PC-3 (cell line): ENCODE measurements around the gene DLG4. TPM values are rescaled to one million over a fixed set of nuclear protein-coding genes. Genes with fewer than 3 reads are reported as not detected.
A peak's percentile ranks its signal among the peaks of the same experiment; 100 is the strongest.

Experiments
- ATAC-seq: fragments of 200-7000 bp; cut with Tn5 transposase; 2 replicates; pipeline ENCODE4 v1.9.1; 2020; ENCODE audit warnings: mild to moderate bottlenecking, moderate library complexity
- BruUV-seq: library from RNA; stranded (reverse); fragments of 400-500 nt; replicated peaks from 2 replicates; lab custom pipeline; 2021; lab: Mats Ljungman, UMichigan
- CTCF ChIA-PET: fragments of 300-600 bp; sonication (Branson Sonifier 250); formaldehyde crosslinking; loops from one replicate; lab custom pipeline; 2022; ENCODE audit warnings: antibody characterized with exemption; lab: Charles Lee
- POLR2A ChIA-PET: fragments of 300-600 bp; sonication (Branson Sonifier 250); formaldehyde crosslinking; loops from one replicate; lab custom pipeline; 2022; ENCODE audit warnings: antibody characterized with exemption; ENCODE audit not compliant: unreplicated experiment; lab: Charles Lee
- DNase-seq: peaks from one replicate; pipeline ENCODE4 v3.0.0-alpha.2; 2015
- H2AFZ ChIP-seq: fragments of 300-600 bp; sonication (generic); 2 replicates; pipeline ENCODE4 v1.6.0; 2016; ENCODE audit warnings: antibody characterized with exemption, low read length
- H3F3A ChIP-seq: fragments of 300-600 bp; sonication (generic); one replicate; pipeline ENCODE4 v1.6.0; 2017; ENCODE audit warnings: antibody characterized with exemption, low read length, control low read depth, mild to moderate bottlenecking; ENCODE audit not compliant: unreplicated experiment
- H3K27ac ChIP-seq: fragments of 300-600 bp; sonication (generic); 2 replicates; pipeline ENCODE4 v1.5.1; 2016; ENCODE audit warnings: mild to moderate bottlenecking, low read length
- H3K27me3 ChIP-seq: fragments of 300-600 bp; sonication (generic); 2 replicates; pipeline ENCODE4 v1.6.1; 2016; ENCODE audit warnings: low read length, mixed read lengths
- H3K36me3 ChIP-seq: fragments of 300-600 bp; sonication (generic); 2 replicates; pipeline ENCODE4 v1.6.1; 2016; ENCODE audit warnings: low read depth, mixed run types, low read length, mixed read lengths
- H3K4me1 ChIP-seq: fragments of 300-600 bp; sonication (generic); 2 replicates; pipeline ENCODE4 v1.5.1; 2016; ENCODE audit warnings: low read length; ENCODE audit not compliant: insufficient read depth
- H3K4me2 ChIP-seq: fragments of 300-600 bp; sonication (generic); 2 replicates; pipeline ENCODE4 v1.6.0; 2016; ENCODE audit warnings: low read length
- H3K4me3 ChIP-seq: fragments of 300-600 bp; sonication (generic); 2 replicates; pipeline ENCODE4 v1.5.1; 2016; ENCODE audit warnings: mild to moderate bottlenecking, low read length, mixed read lengths
- H3K79me2 ChIP-seq: fragments of 300-600 bp; sonication (generic); 2 replicates; pipeline ENCODE4 v1.6.1; 2017; ENCODE audit warnings: low read length, mixed read lengths
- H3K9ac ChIP-seq: fragments of 300-600 bp; sonication (generic); 2 replicates; pipeline ENCODE4 v1.6.0; 2016; ENCODE audit warnings: mild to moderate bottlenecking, low read length
- H3K9me2 ChIP-seq: fragments of 300-600 bp; sonication (generic); replicated peaks from 2 replicates; pipeline ENCODE4 v1.6.1; 2016; ENCODE audit warnings: mixed run types, low read length, mixed read lengths
- H3K9me3 ChIP-seq: fragments of 300-600 bp; sonication (generic); 2 replicates; pipeline ENCODE4 v1.6.1; 2016; ENCODE audit warnings: low read length, mixed read lengths
- H4K20me1 ChIP-seq: fragments of 300-600 bp; sonication (generic); 2 replicates; pipeline ENCODE4 v1.6.1; 2016; ENCODE audit warnings: low read length, mixed read lengths
- CTCF ChIP-seq: fragments of 300-600 bp; sonication (generic); conservative IDR thresholded peaks from 2 replicates; pipeline ENCODE4 v1.5.1; 2017; ENCODE audit warnings: antibody characterized with exemption, low read depth, mild to moderate bottlenecking, low read length
- EZH2 ChIP-seq: fragments of 300-600 bp; sonication (generic); IDR thresholded peaks from one replicate; pipeline ENCODE4 v1.6.1; 2017; ENCODE audit warnings: antibody characterized with exemption, mild to moderate bottlenecking, low read length; ENCODE audit not compliant: unreplicated experiment
- EZH2phosphoT487 ChIP-seq: fragments of 300-600 bp; sonication (generic); IDR thresholded peaks from 2 replicates; pipeline ENCODE4 v1.6.1; 2018; ENCODE audit warnings: mild to moderate bottlenecking, antibody characterized with exemption, low read length, borderline replicate concordance
- intact Hi-C: fragments of 100-400 bp; cut with micrococcal nuclease; formaldehyde crosslinking; loops from 2 replicates; pipeline ENCODE4 v1.9.0; 2023
- total RNA-seq: library from RNA; depleted of rRNA; stranded (reverse); fragments of >200 nt; gene quantifications from 2 replicates; pipeline ENCODE4 v1.2.3, GENCODE V29; 2014

The DLG4 gene
- total RNA-seq, 1 experiment from 2014 or later = 6.5 TPM

GRCh38 chr17:7250695-7251627 is 31.3 kb upstream of the DLG4 start:
- Histone ChIP-seq H3K4me1 (peaks cover 21% of the 10 kb centered on the region), H3K4me3 (peak overlapping the region; percentile 92), H4K20me1 (0 out of 2 replicates have a peak, but pooled peaks cover 5% of the 10 kb centered on the region), H3K27ac (peak overlapping the region; percentile 96), H2AFZ (no peak overlapping the region), H3K9me2 (no peaks in the 10 kb centered on the region), H3K36me3 (peaks cover 9% of the 10 kb centered on the region; the same call in 1 of the 2 replicates), H3K27me3 (no peaks in the 10 kb centered on the region), H3K79me2 (peaks cover 77% of the 10 kb centered on the region), H3K9ac (peak overlapping the region; percentile 96), H3K9me3 (no peaks in the 10 kb centered on the region), H3K4me2 (peak overlapping the region; percentile 93), H3F3A (no peaks in the 10 kb centered on the region)
- ChIA-PET CTCF (no interaction called here), POLR2A (interaction anchor here (0.6 kb wide), 1 partner anchor 15 kb away, joined by 3 read pairs; no protein-coding TSS in a partner anchor)
- no TSS peak for BruUV-seq
- DNase-seq = no peak
- TF ChIP-seq EZH2phosphoT487 (no peak), EZH2 (no peak)
- no peak; the same call in 1 of the 2 replicates for ATAC-seq
- intact Hi-C loops = no loop called here

DNA sequence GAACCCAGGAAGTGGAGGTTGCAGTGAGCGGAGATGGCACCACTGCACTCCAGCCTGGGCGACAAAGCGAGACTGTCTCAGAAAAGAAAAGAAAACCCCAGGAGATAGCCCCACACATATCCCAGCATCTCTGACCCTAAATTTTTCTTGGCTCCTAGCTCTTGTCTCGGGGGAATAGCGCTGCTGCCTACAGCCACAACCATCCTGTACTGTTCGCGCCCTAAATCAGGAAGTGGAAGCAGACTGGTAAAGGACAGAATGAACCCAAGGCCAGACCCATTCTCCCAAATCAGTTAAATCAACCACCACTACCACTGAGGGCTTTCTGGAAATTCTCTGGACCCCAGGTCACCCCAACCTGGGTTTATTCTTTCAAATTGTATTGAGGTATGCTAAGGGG is 30.2 kb upstream of the DLG4 start:
- no TSS peak for BruUV-seq
- Histone ChIP-seq H2AFZ (no peak overlapping the region), H3K79me2 (peaks cover 72% of the 10 kb centered on the region), H3K9ac (peak overlapping the region; percentile 96), H3K4me2 (peak overlapping the region; percentile 93), H3K9me3 (no peaks in the 10 kb centered on the region), H3F3A (no peaks in the 10 kb centered on the region), H3K9me2 (no peaks in the 10 kb centered on the region), H3K27ac (no peak overlapping the region), H3K4me3 (peak overlapping the region; percentile 92), H4K20me1 (0 out of 2 replicates have a peak, but pooled peaks cover 5% of the 10 kb centered on the region), H3K36me3 (peaks cover 7% of the 10 kb centered on the region; the same call in 1 of the 2 replicates), H3K27me3 (no peaks in the 10 kb centered on the region), H3K4me1 (peaks cover 21% of the 10 kb centered on the region)
- ATAC-seq (no peak), DNase-seq (no peak)
- ChIA-PET POLR2A (interaction anchor here (0.6 kb wide), 2 partner anchors 17 to 25 kb away, joined by 3 read pairs; no protein-coding TSS in a partner anchor), CTCF (no interaction called here)
- intact Hi-C loops = no loop called here
- TF ChIP-seq EZH2 (no peak), EZH2phosphoT487 (no peak), CTCF (no peak)

GRCh38 chr17:7249214-7249613 is 29.6 kb upstream of the DLG4 start:
- peaks cover 16% of the 10 kb centered on the region for H3K4me1 ChIP-seq
- H3K79me2 ChIP-seq = peaks cover 66% of the 10 kb centered on the region
- H4K20me1 ChIP-seq = 0 out of 2 replicates have a peak, but pooled peaks cover 5% of the 10 kb centered on the region
- no peaks in the 10 kb centered on the region for H3F3A ChIP-seq
- TF ChIP-seq CTCF (no peak), EZH2 (no peak), EZH2phosphoT487 (no peak)
- H3K4me3 ChIP-seq = peak overlapping the region; percentile 92; the same call in 1 of the 2 replicates
- no peaks in the 10 kb centered on the region for H3K9me3 ChIP-seq
- ChIA-PET POLR2A (interaction anchor here (0.6 kb wide), 1 partner anchor 25 kb away, joined by 3 read pairs; no protein-coding TSS in a partner anchor), CTCF (no interaction called here)
- H3K27me3 ChIP-seq = no peaks in the 10 kb centered on the region
- no peak overlapping the region for H2AFZ ChIP-seq
- intact Hi-C loops = no loop called here
- no peak overlapping the region for H3K27ac ChIP-seq
- DNase-seq (no peak), ATAC-seq (no peak)
- no peaks in the 10 kb centered on the region for H3K9me2 ChIP-seq
- peaks cover 5% of the 10 kb centered on the region; the same call in 1 of the 2 replicates for H3K36me3 ChIP-seq
- H3K4me2 ChIP-seq = peak overlapping the region; percentile 93
- H3K9ac ChIP-seq = no peak overlapping the region
- no TSS peak for BruUV-seq
